MM.1S (cell line): Measurements from ENCODE around the gene GALNT10.

ENCODE experiments used
- DNase-seq: peaks from one replicate; pipeline ENCODE4 v3.0.0-alpha.2; 2015
- H2AFZ ChIP-seq: fragments of 300-600 bp; sonication (generic); 2 replicates; pipeline ENCODE4 v1.6.0; 2016; ENCODE audit warnings: antibody characterized with exemption, low read length
- H3F3A ChIP-seq: fragments of 300-600 bp; sonication (generic); 2 replicates; pipeline ENCODE4 v1.6.1; 2016; ENCODE audit warnings: mild to moderate bottlenecking, antibody characterized with exemption, low read length, moderate library complexity, mixed read lengths; ENCODE audit not compliant: insufficient read depth
- H3K27ac ChIP-seq: fragments of 300-600 bp; sonication (generic); 2 replicates; pipeline ENCODE4 v1.5.1; 2016; ENCODE audit warnings: mild to moderate bottlenecking, low read length
- H3K27me3 ChIP-seq: fragments of 300-600 bp; sonication (generic); replicated peaks from 2 replicates; pipeline ENCODE4 v1.6.0; 2016; ENCODE audit warnings: low read length; ENCODE audit not compliant: insufficient read depth
- H3K36me3 ChIP-seq: fragments of 300-600 bp; sonication (generic); replicated peaks from 2 replicates; pipeline ENCODE4 v1.6.1; 2016; ENCODE audit warnings: mild to moderate bottlenecking, low read length, mixed read lengths; ENCODE audit not compliant: insufficient read depth
- H3K4me1 ChIP-seq: fragments of 300-600 bp; sonication (generic); 2 replicates; pipeline ENCODE4 v1.6.1; 2016; ENCODE audit warnings: low read length, mixed read lengths
- H3K4me2 ChIP-seq: fragments of 300-600 bp; sonication (generic); 2 replicates; pipeline ENCODE4 v1.6.0; 2016; ENCODE audit warnings: low read depth, low read length
- H3K4me3 ChIP-seq: fragments of 300-600 bp; sonication (generic); 2 replicates; pipeline ENCODE4 v1.5.1; 2016; ENCODE audit warnings: low read length, mixed read lengths
- H3K79me2 ChIP-seq: fragments of 300-600 bp; sonication (generic); 2 replicates; pipeline ENCODE4 v1.6.1; 2016; ENCODE audit warnings: mixed run types, low read length, mixed read lengths
- H3K9ac ChIP-seq: fragments of 300-600 bp; sonication (generic); 2 replicates; pipeline ENCODE4 v1.6.1; 2016; ENCODE audit warnings: low read length, mixed read lengths
- H3K9me2 ChIP-seq: fragments of 300-600 bp; sonication (generic); replicated peaks from 2 replicates; pipeline ENCODE4 v1.6.1; 2016; ENCODE audit warnings: mild to moderate bottlenecking, low read length, mixed read lengths; ENCODE audit not compliant: insufficient read depth
- H3K9me3 ChIP-seq: fragments of 300-600 bp; sonication (generic); replicated peaks from 2 replicates; pipeline ENCODE4 v1.6.1; 2016; ENCODE audit warnings: mild to moderate bottlenecking, low read length, mixed read lengths; ENCODE audit not compliant: insufficient read depth
- H4K20me1 ChIP-seq: fragments of 300-600 bp; sonication (generic); 2 replicates; pipeline ENCODE4 v1.6.1; 2016; ENCODE audit warnings: mild to moderate bottlenecking, low read length, moderate library complexity, mixed read lengths; ENCODE audit not compliant: insufficient read depth
- EZH2 ChIP-seq: fragments of 300-600 bp; sonication (generic); optimal IDR thresholded peaks from 2 replicates; pipeline ENCODE3; 2017; ENCODE audit warnings: low read depth, mild to moderate bottlenecking, antibody characterized with exemption, low read length, mixed read lengths
- EZH2phosphoT487 ChIP-seq: fragments of 300-600 bp; sonication (generic); IDR thresholded peaks from 2 replicates; pipeline ENCODE4 v1.6.1; 2018; ENCODE audit warnings: antibody characterized with exemption, low read length
- TF ChIP-seq, protein P1 (sequence below): fragments of 300-600 bp; sonication (generic); IDR thresholded peaks from 2 replicates; pipeline ENCODE4 v1.5.1; 2016; ENCODE audit warnings: antibody characterized with exemption, low read length, mixed read lengths

GALNT10 gene

DNA sequence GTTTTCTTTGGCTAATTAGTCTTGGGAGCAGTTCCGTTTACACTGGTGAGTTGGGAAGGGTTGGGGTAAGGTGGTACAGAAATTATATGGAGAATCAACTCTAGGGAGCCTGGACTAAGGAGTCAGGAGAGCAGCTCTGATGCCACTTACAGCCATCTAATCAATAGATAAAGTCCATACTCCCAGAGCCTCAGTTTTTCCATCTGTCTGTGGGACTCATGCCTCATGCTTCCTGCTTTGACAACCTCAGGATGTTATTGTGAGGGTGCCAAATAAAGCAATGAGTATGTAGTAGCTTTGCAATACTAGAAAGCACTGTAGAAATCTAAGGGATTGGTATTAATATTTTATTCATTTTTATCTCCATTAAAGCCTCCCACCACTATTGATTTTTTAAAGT is 105.0 kb downstream of the GALNT10 start:
- no peak overlapping the region for H3K4me2 ChIP-seq
- H3K27me3 ChIP-seq, result no peaks in the 10 kb centered on the region
- H3K36me3 ChIP-seq, result no peaks in the 10 kb centered on the region
- no peak overlapping the region for H3K27ac ChIP-seq
- H3K9me3 ChIP-seq, result no peaks in the 10 kb centered on the region
- H3K4me3 ChIP-seq, result no peak overlapping the region
- H3K79me2 ChIP-seq, result peaks cover 4% of the 10 kb centered on the region; the same call in 1 of the 2 replicates
- DNase-seq, result no peak
- no peaks in the 10 kb centered on the region for H3K9me2 ChIP-seq
- no peak overlapping the region for H2AFZ ChIP-seq
- peaks cover 11% of the 10 kb centered on the region for H3K4me1 ChIP-seq
- H4K20me1 ChIP-seq, result no peaks in the 10 kb centered on the region
- H3F3A ChIP-seq, result peaks cover 9% of the 10 kb centered on the region; the same call in 1 of the 2 replicates
- H3K9ac ChIP-seq, result no peak overlapping the region
- TF ChIP-seq EZH2phosphoT487, result no peak
- TF ChIP-seq EZH2, result no peak
- TF ChIP-seq, protein P1, sequence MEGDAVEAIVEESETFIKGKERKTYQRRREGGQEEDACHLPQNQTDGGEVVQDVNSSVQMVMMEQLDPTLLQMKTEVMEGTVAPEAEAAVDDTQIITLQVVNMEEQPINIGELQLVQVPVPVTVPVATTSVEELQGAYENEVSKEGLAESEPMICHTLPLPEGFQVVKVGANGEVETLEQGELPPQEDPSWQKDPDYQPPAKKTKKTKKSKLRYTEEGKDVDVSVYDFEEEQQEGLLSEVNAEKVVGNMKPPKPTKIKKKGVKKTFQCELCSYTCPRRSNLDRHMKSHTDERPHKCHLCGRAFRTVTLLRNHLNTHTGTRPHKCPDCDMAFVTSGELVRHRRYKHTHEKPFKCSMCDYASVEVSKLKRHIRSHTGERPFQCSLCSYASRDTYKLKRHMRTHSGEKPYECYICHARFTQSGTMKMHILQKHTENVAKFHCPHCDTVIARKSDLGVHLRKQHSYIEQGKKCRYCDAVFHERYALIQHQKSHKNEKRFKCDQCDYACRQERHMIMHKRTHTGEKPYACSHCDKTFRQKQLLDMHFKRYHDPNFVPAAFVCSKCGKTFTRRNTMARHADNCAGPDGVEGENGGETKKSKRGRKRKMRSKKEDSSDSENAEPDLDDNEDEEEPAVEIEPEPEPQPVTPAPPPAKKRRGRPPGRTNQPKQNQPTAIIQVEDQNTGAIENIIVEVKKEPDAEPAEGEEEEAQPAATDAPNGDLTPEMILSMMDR, result no peak

DNA sequence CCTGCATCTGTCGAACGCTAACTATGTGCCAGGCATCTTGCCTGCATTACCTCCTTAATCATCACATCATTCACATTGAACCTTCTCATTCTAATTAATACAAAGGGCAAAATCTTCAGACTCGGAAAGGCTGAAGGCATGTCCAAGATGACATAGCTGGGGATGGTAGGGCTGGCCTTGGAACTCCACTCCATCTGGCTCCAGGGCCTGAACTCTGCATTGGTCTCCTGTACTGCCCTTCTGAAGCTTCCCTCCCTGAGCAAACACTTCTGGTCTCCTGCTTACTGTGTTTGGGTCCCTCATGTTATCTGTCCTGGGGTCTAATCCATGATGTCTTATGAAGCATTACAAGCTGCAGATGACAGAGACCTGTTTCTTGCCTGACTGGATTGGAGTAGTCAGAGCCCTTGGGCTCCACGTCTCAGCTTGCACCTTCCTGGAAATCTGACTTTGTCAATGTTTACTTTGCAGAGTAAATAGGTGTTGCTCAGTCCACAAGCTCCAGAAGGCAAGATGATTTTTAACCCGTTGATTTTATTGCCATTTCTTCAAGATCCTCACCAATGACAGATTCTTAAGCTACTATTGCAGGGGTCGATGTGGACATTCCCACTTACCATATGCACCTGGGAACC is 106.1 kb downstream of the GALNT10 start:
- no peaks in the 10 kb centered on the region for H3K27me3 ChIP-seq
- no peak overlapping the region for H3K27ac ChIP-seq
- no peak overlapping the region for H2AFZ ChIP-seq
- H3K79me2 ChIP-seq, result no peaks in the 10 kb centered on the region
- H3K36me3 ChIP-seq, result no peaks in the 10 kb centered on the region
- no peaks in the 10 kb centered on the region for H4K20me1 ChIP-seq
- H3K4me2 ChIP-seq, result no peak overlapping the region
- no peak overlapping the region for H3K4me3 ChIP-seq
- TF ChIP-seq EZH2phosphoT487, result no peak
- TF ChIP-seq EZH2, result no peak
- TF ChIP-seq, protein P1, result no peak
- H3K9me2 ChIP-seq, result no peaks in the 10 kb centered on the region
- no peaks in the 10 kb centered on the region for H3K9me3 ChIP-seq
- no peak overlapping the region for H3K9ac ChIP-seq
- H3K4me1 ChIP-seq, result peaks cover 17% of the 10 kb centered on the region
- DNase-seq, result no peak
- peaks cover 12% of the 10 kb centered on the region; the same call in 1 of the 2 replicates for H3F3A ChIP-seq

DNA sequence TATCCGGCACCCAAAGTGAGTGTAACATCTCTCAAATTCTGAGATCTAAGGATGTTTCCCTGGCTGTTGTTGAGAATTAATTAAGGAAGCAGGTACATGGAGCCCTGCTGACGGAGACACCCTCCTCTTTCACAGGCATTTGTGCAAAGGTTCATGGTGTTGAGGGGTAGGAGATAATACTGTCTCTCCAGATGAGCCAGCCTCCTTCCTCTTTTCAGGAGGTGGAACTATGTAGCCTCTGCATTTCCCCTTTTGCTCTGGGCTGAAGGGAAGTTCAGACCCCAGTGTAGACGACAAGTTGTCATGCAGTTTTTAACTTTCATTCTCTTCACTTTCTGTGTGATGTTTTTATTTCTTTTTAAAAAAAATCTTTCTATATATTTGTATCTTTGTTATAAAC is 107.5 kb downstream of the GALNT10 start:
- DNase-seq, result no peak
- Histone ChIP-seq H3K4me3 (no peak overlapping the region), H3K79me2 (no peaks in the 10 kb centered on the region), H3K36me3 (0 out of 2 replicates have a peak, but pooled peaks cover 8% of the 10 kb centered on the region), H2AFZ (no peak overlapping the region), H3K9ac (no peak overlapping the region), H3K27me3 (no peaks in the 10 kb centered on the region), H3K9me2 (no peaks in the 10 kb centered on the region), H3K4me1 (peaks cover 17% of the 10 kb centered on the region), H3K9me3 (no peaks in the 10 kb centered on the region), H3K27ac (no peak overlapping the region), H3F3A (peaks cover 12% of the 10 kb centered on the region; the same call in 1 of the 2 replicates), H4K20me1 (no peaks in the 10 kb centered on the region), H3K4me2 (no peak overlapping the region)
- TF ChIP-seq, protein P1, result no peak
- no peak for TF ChIP-seq EZH2phosphoT487
- TF ChIP-seq EZH2, result no peak
